A673 (cell line): ENCODE results near the gene FZD7.

Source experiments
- EZH2 ChIP-seq: fragments of 200-600 bp; sonication (generic); IDR thresholded peaks from 2 replicates; pipeline ENCODE4 v1.6.1; 2017; ENCODE audit warnings: borderline replicate concordance, low read depth, mild to moderate bottlenecking, mixed read lengths, antibody characterized with exemption, low read length; ENCODE audit not compliant: poor library complexity, severe bottlenecking
- TF ChIP-seq, protein P1 (sequence below): fragments of 300-800, 200-600 bp; sonication (generic); conservative IDR thresholded peaks from 2 replicates; pipeline ENCODE4 v1.5.1; 2017; ENCODE audit warnings: low read depth, mild to moderate bottlenecking, antibody characterized with exemption, low read length, moderate library complexity, mixed read lengths

DNA sequence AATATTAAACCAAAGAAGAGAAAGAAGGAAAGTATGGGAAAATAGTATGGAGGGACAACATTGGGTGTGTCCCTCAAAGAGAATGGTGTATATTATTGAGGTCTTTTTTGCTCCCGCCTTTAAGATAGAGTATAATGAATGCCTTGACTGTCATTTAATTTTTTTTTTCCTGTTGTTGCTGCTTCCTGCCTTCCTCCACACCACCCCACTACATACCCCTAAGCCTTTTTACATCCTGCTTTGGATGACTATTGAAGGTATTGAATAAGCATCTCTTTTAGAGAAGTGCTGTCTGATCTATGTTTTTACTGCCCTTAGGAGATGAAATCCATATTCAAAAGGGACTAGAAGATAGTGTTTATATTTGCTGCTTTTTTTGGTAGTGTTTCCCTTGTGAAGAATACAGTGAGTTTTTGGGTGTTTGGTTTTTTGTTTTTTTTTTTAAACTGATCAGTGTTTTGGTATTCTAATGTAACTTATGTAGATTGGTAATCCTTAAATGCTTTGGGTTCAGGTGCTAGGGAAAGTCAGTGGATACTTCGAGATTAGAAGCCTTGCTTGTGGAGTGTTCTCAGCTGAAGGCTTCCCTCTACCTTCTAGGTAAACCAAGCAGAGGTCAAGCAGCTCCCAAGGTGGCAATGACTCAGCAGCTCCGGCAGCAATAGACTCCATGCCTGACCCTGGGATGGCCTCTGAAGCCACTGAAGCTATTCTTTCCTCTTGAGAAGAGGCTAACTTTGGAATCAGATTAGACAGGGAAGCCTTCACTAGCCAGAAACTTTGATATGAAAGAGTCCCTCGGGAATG, 5.0 kb downstream of the FZD7 start:
- TF ChIP-seq, protein P1, sequence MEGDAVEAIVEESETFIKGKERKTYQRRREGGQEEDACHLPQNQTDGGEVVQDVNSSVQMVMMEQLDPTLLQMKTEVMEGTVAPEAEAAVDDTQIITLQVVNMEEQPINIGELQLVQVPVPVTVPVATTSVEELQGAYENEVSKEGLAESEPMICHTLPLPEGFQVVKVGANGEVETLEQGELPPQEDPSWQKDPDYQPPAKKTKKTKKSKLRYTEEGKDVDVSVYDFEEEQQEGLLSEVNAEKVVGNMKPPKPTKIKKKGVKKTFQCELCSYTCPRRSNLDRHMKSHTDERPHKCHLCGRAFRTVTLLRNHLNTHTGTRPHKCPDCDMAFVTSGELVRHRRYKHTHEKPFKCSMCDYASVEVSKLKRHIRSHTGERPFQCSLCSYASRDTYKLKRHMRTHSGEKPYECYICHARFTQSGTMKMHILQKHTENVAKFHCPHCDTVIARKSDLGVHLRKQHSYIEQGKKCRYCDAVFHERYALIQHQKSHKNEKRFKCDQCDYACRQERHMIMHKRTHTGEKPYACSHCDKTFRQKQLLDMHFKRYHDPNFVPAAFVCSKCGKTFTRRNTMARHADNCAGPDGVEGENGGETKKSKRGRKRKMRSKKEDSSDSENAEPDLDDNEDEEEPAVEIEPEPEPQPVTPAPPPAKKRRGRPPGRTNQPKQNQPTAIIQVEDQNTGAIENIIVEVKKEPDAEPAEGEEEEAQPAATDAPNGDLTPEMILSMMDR: no peak
- no peak for TF ChIP-seq EZH2
